Activated CD4-positive, alpha-beta T cell treated with anti-CD3 and anti-CD28 coated beads, Interleukin-2, Interleukin-4, amounts not matched to agents 100 ng/mL and 50 ng/mL, durations not matched to agents 16 hours and 8 hours (primary cell): ENCODE data around the gene ASB8.

Experiments used
- DNase-seq: peaks from one replicate; pipeline ENCODE4 v3.0.0-alpha.2; 2020; ENCODE audit warnings: low spot score

The ASB8 gene

DNA sequence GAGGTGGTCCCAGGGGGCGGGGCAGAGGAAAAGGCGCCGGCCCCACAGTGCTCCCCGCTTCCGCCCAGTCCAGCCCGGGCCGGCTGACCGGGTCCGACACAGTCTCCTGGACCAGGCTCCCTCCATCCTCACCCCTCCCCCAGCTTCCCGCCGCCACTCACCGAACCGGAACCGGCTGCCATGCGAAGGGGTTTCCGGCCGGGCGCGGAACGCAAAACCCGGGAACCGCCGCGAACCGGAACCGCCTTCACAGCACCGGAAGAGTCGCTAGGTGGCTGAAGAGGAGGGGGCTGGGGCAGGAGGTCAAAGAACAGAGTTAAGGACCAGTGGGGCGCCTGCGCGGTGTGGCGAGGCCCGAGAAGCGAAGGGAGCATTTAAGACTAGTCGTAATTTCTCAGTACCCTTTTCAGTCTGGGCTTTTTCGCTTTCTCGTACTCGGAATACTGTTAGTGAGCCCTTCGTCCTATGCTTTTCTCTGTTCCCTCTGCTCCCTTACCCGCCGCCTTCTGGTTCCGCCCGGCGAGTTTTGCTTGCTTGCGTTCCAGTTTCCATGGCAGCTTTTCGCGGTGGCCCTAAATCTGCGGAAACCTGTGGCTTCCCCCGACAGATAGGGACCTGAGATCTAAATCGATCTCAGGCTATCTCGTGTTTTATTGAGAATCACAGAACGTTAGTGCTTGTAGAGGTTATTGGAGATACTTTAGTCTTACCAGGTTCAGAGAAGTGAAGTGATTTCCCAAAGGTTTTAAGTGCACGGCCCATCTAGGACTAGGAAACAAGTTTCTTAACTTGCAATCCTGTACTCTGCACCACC is 51.2 kb downstream of the ASB8 start, which contains the start of gene SENP1:
Gene SENP1 (minus strand): TSS at position 213 of the 814 bp plus-strand sequence. CDS start 4,607 bp downstream, outside the sequence.
- peak; percentile 92 for DNase-seq

DNA sequence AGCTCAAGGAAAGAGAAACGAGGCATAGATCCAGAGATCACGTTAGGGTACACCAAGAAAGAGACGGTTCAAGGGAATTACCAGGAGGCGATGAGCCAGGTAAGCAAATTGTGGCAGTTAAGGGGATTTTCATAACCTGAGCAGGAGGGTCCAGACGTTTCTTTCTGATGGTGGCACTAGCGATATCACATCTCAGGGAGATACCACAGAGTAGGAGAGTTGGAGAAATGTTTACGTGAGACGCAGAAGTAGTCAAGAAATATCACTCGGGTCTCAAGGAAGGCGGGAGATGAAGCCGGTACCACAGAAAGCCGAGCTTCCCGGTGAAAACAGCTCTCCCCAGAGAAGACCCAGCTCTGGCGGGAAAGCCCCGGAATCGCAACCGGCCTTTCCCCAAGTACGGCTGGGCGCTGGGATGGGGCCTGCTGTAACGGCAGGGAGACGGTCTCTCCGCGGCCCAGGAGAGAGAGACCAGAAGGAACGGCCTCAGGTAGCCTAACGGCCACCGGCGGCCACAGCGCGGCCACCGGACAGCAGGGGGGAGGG is 51.9 kb downstream of the ASB8 start:
- peak; percentile 25 for DNase-seq

- DNase-seq = no peak
Observed at GRCh38 chr12:48104531-48104930, 52.8 kb downstream of the ASB8 start.
